RWPE1 (cell line): ENCODE results near the gene MMAB.
A peak's percentile ranks its signal among the peaks of the same experiment; 100 is the strongest.

Experiments used
- CTCF ChIA-PET: fragments of 350-600 bp; sonication (Branson Sonifier 250); formaldehyde crosslinking; extraction: SDS; loops from one replicate; lab custom pipeline; 2021; lab: Yijun Ruan, JAX
- POLR2A ChIA-PET: fragments of 400-600 bp; formaldehyde crosslinking; extraction: SDS; loops from one replicate; lab custom pipeline; 2020; ENCODE audit warnings: antibody characterized with exemption; ENCODE audit not compliant: low non-redundant PET; lab: Yijun Ruan, JAX
- DNase-seq: peaks from one replicate; pipeline ENCODE4 v3.0.0; 2012; ENCODE audit warnings: low spot score
- H3K27ac ChIP-seq: fragments of 450-650 bp; 2 replicates; pipeline ENCODE4 v1.5.1; 2017
- CTCF ChIP-seq: fragments of 450-650 bp; conservative IDR thresholded peaks from 2 replicates; pipeline ENCODE4 v1.5.1; 2017; ENCODE audit warnings: low read depth, mild to moderate bottlenecking

Gene MMAB

DNA sequence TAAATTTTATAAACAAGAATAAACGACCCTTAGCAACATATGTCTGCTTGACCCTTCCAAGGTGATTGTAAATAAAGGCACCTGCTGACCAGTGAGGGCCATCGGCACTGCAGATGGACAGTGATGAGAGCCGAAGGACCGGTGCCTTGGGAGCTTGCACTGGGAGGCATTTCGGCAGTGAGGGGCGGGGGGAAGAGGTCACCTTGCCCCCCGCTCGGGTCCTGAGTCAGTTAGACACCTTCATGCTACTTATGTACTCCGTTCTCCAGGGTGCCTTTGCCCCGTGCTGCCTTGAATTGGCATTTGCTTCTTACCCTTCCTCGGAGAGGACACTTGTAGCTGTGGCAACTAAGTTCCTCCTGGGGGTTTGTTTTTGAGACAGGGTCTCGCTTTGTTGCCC, 23.0 kb downstream of the MMAB start:
- ChIA-PET CTCF (interaction anchor here (0.6 kb wide), 1 partner anchor 320 kb away, joined by 3 read pairs; no protein-coding TSS in a partner anchor), POLR2A (no interaction called here)
- no peak overlapping the region for H3K27ac ChIP-seq
- DNase-seq: no peak
- no peak for TF ChIP-seq CTCF

GRCh38 chr12:109549613-109550270, 23.6 kb downstream of the MMAB start:
- POLR2A ChIA-PET: no interaction called here
- CTCF ChIA-PET: interaction anchor here (0.6 kb wide), 3 partner anchors 34 to 320 kb away, joined by 3 to 4 read pairs (median 4); no protein-coding TSS in a partner anchor
- no peak overlapping the region for H3K27ac ChIP-seq
- no peak for DNase-seq
- no peak for TF ChIP-seq CTCF

DNA sequence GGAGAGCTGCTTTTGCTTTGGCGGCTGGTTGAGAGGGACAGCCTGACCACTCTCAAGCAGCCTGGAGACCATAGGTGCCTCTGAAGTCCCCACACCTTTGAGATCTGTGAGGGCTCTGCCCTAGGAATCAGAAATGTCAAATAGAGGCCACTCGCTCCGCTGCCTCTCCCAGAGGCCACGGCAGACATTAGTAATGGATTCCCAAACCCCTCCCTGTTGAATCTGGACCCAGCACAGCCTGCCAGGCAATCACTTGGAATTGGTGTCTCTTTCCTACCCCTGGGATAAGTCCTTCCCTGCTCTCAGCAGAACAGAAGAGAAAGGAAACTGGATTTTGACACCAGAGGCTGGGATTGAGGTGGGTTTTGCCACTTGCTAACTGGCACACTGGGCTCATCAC, 25.0 kb downstream of the MMAB start:
- no peak for TF ChIP-seq CTCF
- ChIA-PET POLR2A (no interaction called here), CTCF (interaction anchor here (0.6 kb wide), 1 partner anchor 54 kb away, joined by 3 read pairs; no protein-coding TSS in a partner anchor)
- DNase-seq: no peak
- no peak overlapping the region for H3K27ac ChIP-seq

DNA sequence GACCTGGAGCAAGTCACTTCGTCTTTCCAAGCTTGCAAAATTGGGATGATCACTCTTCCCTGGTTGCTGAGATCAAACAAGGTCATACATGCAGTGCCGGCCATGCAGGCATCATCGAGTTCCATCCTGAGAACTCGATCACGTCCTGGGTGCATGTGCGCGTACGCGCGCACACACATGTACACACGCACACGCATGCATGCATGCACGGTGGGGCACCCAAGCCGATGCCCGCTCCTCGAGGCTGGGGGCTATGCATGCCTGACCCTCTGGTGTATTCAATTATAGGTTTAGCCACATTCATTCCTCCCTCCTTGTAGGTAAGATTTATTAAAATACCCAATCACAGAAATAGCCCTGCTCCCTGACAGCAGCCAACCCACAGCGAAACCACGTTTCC, 26.0 kb downstream of the MMAB start:
- no peak overlapping the region for H3K27ac ChIP-seq
- no peak for DNase-seq
- POLR2A ChIA-PET: no interaction called here
- TF ChIP-seq CTCF: no peak
- CTCF ChIA-PET: no interaction called here

- no peak for DNase-seq
- POLR2A ChIA-PET: no interaction called here
- CTCF ChIA-PET: interaction anchor here (1.0 kb wide), 1 partner anchor 52 kb away, joined by 3 read pairs; no protein-coding TSS in a partner anchor
- no peak for TF ChIP-seq CTCF
- H3K27ac ChIP-seq: peak overlapping the region; percentile 56
These were observed 27.5 kb downstream of the MMAB start for GRCh38 chr12:109545826-109546225.

GRCh38 chr12:109544955-109545531, 28.3 kb downstream of the MMAB start:
- POLR2A ChIA-PET: no interaction called here
- TF ChIP-seq CTCF: no peak

More at GRCh38 chr12:109544955-109545531, 28.3 kb downstream of the MMAB start:
- DNase-seq: peak; percentile 23
- peak overlapping the region; percentile 56 for H3K27ac ChIP-seq
- CTCF ChIA-PET: interaction anchor here (1.0 kb wide), 1 partner anchor 52 kb away, joined by 3 read pairs; no protein-coding TSS in a partner anchor
